Endodermal cell (in vitro differentiated cells): ENCODE data around the gene ALOX5AP. TPM values are rescaled to one million over a fixed set of nuclear protein-coding genes. Genes with fewer than 3 reads are reported as not detected.
A peak's percentile ranks its signal among the peaks of the same experiment; 100 is the strongest.

Source experiments
- DNase-seq: peaks from one replicate; pipeline ENCODE4 v3.0.0-alpha.2; 2017
- H3K27ac ChIP-seq: 2 replicates; pipeline ENCODE4 v1.5.1; 2013; ENCODE audit warnings: mild to moderate bottlenecking, low read depth, low read length, moderate library complexity
- H3K27me3 ChIP-seq: 2 replicates; pipeline ENCODE4 v1.6.1; 2013; ENCODE audit warnings: mild to moderate bottlenecking, low read length, moderate library complexity; ENCODE audit not compliant: insufficient read depth, control insufficient read depth, poor library complexity, severe bottlenecking
- H3K36me3 ChIP-seq: 2 replicates; pipeline ENCODE4 v1.7.0; 2013; ENCODE audit warnings: mild to moderate bottlenecking, low read length, moderate library complexity; ENCODE audit not compliant: control insufficient read depth, insufficient read depth
- H3K4me1 ChIP-seq: one replicate; pipeline ENCODE4 v1.7.0; 2013; ENCODE audit warnings: low read length; ENCODE audit not compliant: control insufficient read depth, insufficient read depth
- H3K4me3 ChIP-seq: 2 replicates; pipeline ENCODE4 v1.5.1; 2013; ENCODE audit warnings: mild to moderate bottlenecking, low read length, moderate library complexity
- H3K9ac ChIP-seq: 2 replicates; pipeline ENCODE4 v1.6.1; 2013; ENCODE audit warnings: mild to moderate bottlenecking, low read length, moderate library complexity; ENCODE audit not compliant: poor library complexity, severe bottlenecking; ENCODE audit errors: extremely low read depth
- H3K9me3 ChIP-seq: 2 replicates; pipeline ENCODE4 v1.6.1; 2013; ENCODE audit warnings: mild to moderate bottlenecking, low read length, moderate library complexity; ENCODE audit not compliant: control insufficient read depth
- H3K27ac Mint-ChIP-seq: 2 replicates; pipeline ENCODE4 v1.8.0; 2020; ENCODE audit warnings: mixed read lengths
- H3K27me3 Mint-ChIP-seq: 2 replicates; pipeline ENCODE4 v1.8.0; 2021; ENCODE audit warnings: mild to moderate bottlenecking, mixed read lengths; ENCODE audit not compliant: insufficient read depth
- H3K36me3 Mint-ChIP-seq: 2 replicates; pipeline ENCODE4 v1.8.0; 2020; ENCODE audit warnings: low read depth, mixed read lengths
- H3K4me1 Mint-ChIP-seq: 2 replicates; pipeline ENCODE4 v1.8.0; 2020; ENCODE audit warnings: mixed read lengths
- H3K4me3 Mint-ChIP-seq: 2 replicates; pipeline ENCODE4 v1.8.0; 2020; ENCODE audit warnings: mild to moderate bottlenecking, moderate library complexity, mixed read lengths
- H3K9me3 Mint-ChIP-seq: 2 replicates; pipeline ENCODE4 v1.8.0; 2020; ENCODE audit warnings: mild to moderate bottlenecking, mixed read lengths
- WGBS, 2 experiments: methylation state at CpG; one replicate each; pipeline versions ENCODE4 v1.1.5 to v1.1.7; 2013; ENCODE audit warnings: missing lambda C conversion rate in 2 of 2, mixed read lengths in 1 of 2; ENCODE audit not compliant: insufficient coverage in 1 of 2, insufficient read length in 1 of 2; 5-methylcytosine and 5-hydroxymethylcytosine counted together
- total RNA-seq, 2 donors: library from RNA; stranded (reverse); fragmentation: NEBNext Ultra II Directional in 1 of 2; extraction: Animal tissue kit (Norgen Biotek cat#: 25700) in 1 of 2; gene quantifications; 2 replicates in 1 of 2; 3 replicates in 1 of 2; pipeline ENCODE4 v1.2.1, GENCODE V29; 2021
- TF ChIP-seq, protein P1 (sequence below): fragments of 200-600 bp; sonication (generic); conservative IDR thresholded peaks from 2 replicates; pipeline ENCODE4 v1.5.0; 2021; ENCODE audit warnings: antibody characterized with exemption, mild to moderate bottlenecking

Gene ALOX5AP
- total RNA-seq, 2 donors from 2014 or later, result not detected

- 53 to 64% methylated on average over 10 to 12 of the region's 12 CpGs for WGBS, 2 experiments
- H3K27me3 Mint-ChIP-seq, result peaks cover 3% of the 10 kb centered on the region
- no peaks in the 10 kb centered on the region for H3K36me3 Mint-ChIP-seq
Observed at GRCh38 chr13:30792285-30793000, 57.1 kb downstream of the ALOX5AP start.

DNA sequence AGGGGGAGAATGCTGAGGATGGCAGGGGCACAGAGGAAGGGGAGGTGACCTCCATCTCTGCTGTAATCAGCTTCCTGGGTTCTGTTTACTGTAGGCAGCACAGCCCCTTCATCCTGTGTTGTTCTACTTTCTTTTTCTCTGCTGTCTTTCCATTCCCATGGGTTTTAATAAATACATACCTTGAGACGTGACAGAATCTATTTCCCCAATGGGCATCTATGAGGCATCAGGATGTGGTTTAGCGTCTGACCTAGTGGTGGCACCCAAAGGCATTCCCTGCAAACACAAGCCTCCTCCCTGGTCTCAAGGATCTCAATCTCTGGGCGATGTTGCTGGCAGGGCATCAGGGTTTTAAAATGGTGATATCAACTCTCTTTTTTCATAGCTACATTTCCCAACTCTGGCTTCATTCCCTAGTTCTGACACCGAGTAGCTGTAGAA is 60.8 kb downstream of the ALOX5AP start:
- Histone ChIP-seq H3K4me3 (no peak overlapping the region), H3K9me3 (no peaks in the 10 kb centered on the region), H3K36me3 (no peaks in the 10 kb centered on the region), H3K27me3 (no peaks in the 10 kb centered on the region), H3K27ac (no peak overlapping the region), H3K4me1 (peaks cover 41% of the 10 kb centered on the region), H3K9ac (no peak overlapping the region)
- no peak overlapping the region for H3K4me3 Mint-ChIP-seq
- H3K4me1 Mint-ChIP-seq, result peaks cover 45% of the 10 kb centered on the region
- DNase-seq, result no peak
- TF ChIP-seq, protein P1, sequence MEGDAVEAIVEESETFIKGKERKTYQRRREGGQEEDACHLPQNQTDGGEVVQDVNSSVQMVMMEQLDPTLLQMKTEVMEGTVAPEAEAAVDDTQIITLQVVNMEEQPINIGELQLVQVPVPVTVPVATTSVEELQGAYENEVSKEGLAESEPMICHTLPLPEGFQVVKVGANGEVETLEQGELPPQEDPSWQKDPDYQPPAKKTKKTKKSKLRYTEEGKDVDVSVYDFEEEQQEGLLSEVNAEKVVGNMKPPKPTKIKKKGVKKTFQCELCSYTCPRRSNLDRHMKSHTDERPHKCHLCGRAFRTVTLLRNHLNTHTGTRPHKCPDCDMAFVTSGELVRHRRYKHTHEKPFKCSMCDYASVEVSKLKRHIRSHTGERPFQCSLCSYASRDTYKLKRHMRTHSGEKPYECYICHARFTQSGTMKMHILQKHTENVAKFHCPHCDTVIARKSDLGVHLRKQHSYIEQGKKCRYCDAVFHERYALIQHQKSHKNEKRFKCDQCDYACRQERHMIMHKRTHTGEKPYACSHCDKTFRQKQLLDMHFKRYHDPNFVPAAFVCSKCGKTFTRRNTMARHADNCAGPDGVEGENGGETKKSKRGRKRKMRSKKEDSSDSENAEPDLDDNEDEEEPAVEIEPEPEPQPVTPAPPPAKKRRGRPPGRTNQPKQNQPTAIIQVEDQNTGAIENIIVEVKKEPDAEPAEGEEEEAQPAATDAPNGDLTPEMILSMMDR, result peak; percentile 31
- H3K27ac Mint-ChIP-seq, result no peak overlapping the region
- H3K36me3 Mint-ChIP-seq, result no peaks in the 10 kb centered on the region
- H3K27me3 Mint-ChIP-seq, result peaks cover 3% of the 10 kb centered on the region
- WGBS, 2 experiments, result 89 to 91% methylated on average over 4 of the region's 4 CpGs
- no peaks in the 10 kb centered on the region for H3K9me3 Mint-ChIP-seq

More at GRCh38 chr13:30792285-30793000, 57.1 kb downstream of the ALOX5AP start:
- Mint-ChIP-seq H3K4me3 (no peak overlapping the region), H3K9me3 (no peaks in the 10 kb centered on the region), H3K27ac (no peak overlapping the region), H3K4me1 (peaks cover 22% of the 10 kb centered on the region)
- H3K9me3 ChIP-seq, result no peaks in the 10 kb centered on the region
- H3K4me1 ChIP-seq, result peaks cover 26% of the 10 kb centered on the region
- DNase-seq, result peak; percentile 79
- no peak overlapping the region for H3K9ac ChIP-seq
- no peak overlapping the region for H3K4me3 ChIP-seq
- H3K36me3 ChIP-seq, result no peaks in the 10 kb centered on the region
- TF ChIP-seq, protein P1, result peak; percentile 49
- no peaks in the 10 kb centered on the region for H3K27me3 ChIP-seq
- peak overlapping the region; percentile 73 for H3K27ac ChIP-seq

GRCh38 chr13:30796631-30797601 is 61.6 kb downstream of the ALOX5AP start:
- Histone ChIP-seq H3K9ac (no peak overlapping the region), H3K9me3 (no peaks in the 10 kb centered on the region), H3K4me3 (no peak overlapping the region), H3K4me1 (peaks cover 38% of the 10 kb centered on the region), H3K36me3 (no peaks in the 10 kb centered on the region), H3K27me3 (no peaks in the 10 kb centered on the region), H3K27ac (no peak overlapping the region)
- Mint-ChIP-seq H3K9me3 (no peaks in the 10 kb centered on the region), H3K27ac (no peak overlapping the region), H3K4me1 (peaks cover 45% of the 10 kb centered on the region), H3K4me3 (no peak overlapping the region), H3K27me3 (peaks cover 3% of the 10 kb centered on the region), H3K36me3 (no peaks in the 10 kb centered on the region)
- no peak for DNase-seq
- WGBS, 2 experiments, result 83 to 92% methylated on average over 12 to 20 of the region's 20 CpGs
- TF ChIP-seq, protein P1, result no peak
